WTC11 (cell line): ENCODE data around the gene IQGAP2. TPM values are rescaled to one million over a fixed set of nuclear protein-coding genes. Genes with fewer than 3 reads are reported as not detected.

Experiments used
- ATAC-seq: fragments of 200-7000 bp; cut with Tn5 transposase; 2 replicates; pipeline ENCODE4 v1.10.0; 2021; ENCODE audit warnings: mild to moderate bottlenecking, moderate library complexity
- CTCF ChIA-PET: fragments of 300-600 bp; sonication (Branson Sonifier 250); formaldehyde crosslinking; loops from one replicate; lab custom pipeline; 2021; ENCODE audit warnings: antibody characterized with exemption; lab: Charles Lee
- POLR2A ChIA-PET: fragments of 350-600 bp; sonication (Branson Sonifier 250); formaldehyde crosslinking; loops from one replicate; lab custom pipeline; 2021; ENCODE audit warnings: antibody characterized with exemption; lab: Charles Lee
- DNase-seq: peaks from one replicate; pipeline ENCODE4 v3.0.0; 2021; ENCODE audit warnings: low spot score
- H3K27ac Mint-ChIP-seq: 2 replicates; pipeline ENCODE4 v1.8.0; 2021; ENCODE audit warnings: mixed read lengths
- H3K27me3 Mint-ChIP-seq: 2 replicates; pipeline ENCODE4 v1.8.0; 2021; ENCODE audit warnings: low read depth, mild to moderate bottlenecking, moderate library complexity, mixed read lengths
- H3K36me3 Mint-ChIP-seq: 2 replicates; pipeline ENCODE4 v1.8.0; 2021; ENCODE audit warnings: mixed read lengths
- H3K4me1 Mint-ChIP-seq: 2 replicates; pipeline ENCODE4 v1.8.0; 2022; ENCODE audit warnings: mixed read lengths
- H3K4me3 Mint-ChIP-seq: 2 replicates; pipeline ENCODE4 v1.8.0; 2021; ENCODE audit warnings: mild to moderate bottlenecking, moderate library complexity, mixed read lengths
- H3K9me3 Mint-ChIP-seq: 2 replicates; pipeline ENCODE4 v1.8.0; 2021; ENCODE audit warnings: mixed read lengths
- CREM ChIP-seq: sonication (generic); formaldehyde crosslinking; IDR thresholded peaks from 2 replicates; pipeline ENCODE4 v1.8.1; 2022; ENCODE audit warnings: mild to moderate bottlenecking, missing genetic modification reagents, moderate library complexity
- EMX1 ChIP-seq: fragments of 250-450 bp; sonication (Bioruptor Pico); IDR thresholded peaks from 2 replicates; pipeline ENCODE4 v1.8.0; 2021; ENCODE audit warnings: mild to moderate bottlenecking
- ESRRA ChIP-seq: sonication (generic); formaldehyde crosslinking; IDR thresholded peaks from 2 replicates; pipeline ENCODE4 v1.8.1; 2022; ENCODE audit warnings: mild to moderate bottlenecking, missing genetic modification reagents, borderline replicate concordance
- FOXP1 ChIP-seq: sonication (generic); formaldehyde crosslinking; IDR thresholded peaks from 2 replicates; pipeline ENCODE4 v1.8.0; 2022; ENCODE audit warnings: missing genetic modification reagents, mild to moderate bottlenecking, moderate library complexity, borderline replicate concordance
- FOXP4 ChIP-seq: sonication (generic); formaldehyde crosslinking; IDR thresholded peaks from 2 replicates; pipeline ENCODE4 v1.8.0; 2022; ENCODE audit warnings: mild to moderate bottlenecking, missing genetic modification reagents
- GABPB1 ChIP-seq: sonication (generic); formaldehyde crosslinking; IDR thresholded peaks from 2 replicates; pipeline ENCODE4 v1.8.1; 2023; ENCODE audit warnings: mild to moderate bottlenecking, missing genetic modification reagents
- KAT7 ChIP-seq: sonication (generic); formaldehyde crosslinking; IDR thresholded peaks from 2 replicates; pipeline ENCODE4 v1.8.1; 2023; ENCODE audit warnings: missing genetic modification reagents, mild to moderate bottlenecking, borderline replicate concordance
- NFYB ChIP-seq: sonication (generic); formaldehyde crosslinking; conservative IDR thresholded peaks from 2 replicates; pipeline ENCODE4 v1.8.0; 2022; ENCODE audit warnings: low read depth, missing genetic modification reagents
- NR1H2 ChIP-seq: sonication (generic); formaldehyde crosslinking; IDR thresholded peaks from 2 replicates; pipeline ENCODE4 v1.9.0; 2021; ENCODE audit warnings: mild to moderate bottlenecking, moderate library complexity, missing genetic modification reagents
- OVOL2 ChIP-seq: fragments of 250-450 bp; sonication (Bioruptor Pico); IDR thresholded peaks from 2 replicates; pipeline ENCODE4 v1.9.0; 2021; ENCODE audit warnings: mild to moderate bottlenecking, borderline replicate concordance
- RELA ChIP-seq: sonication (generic); formaldehyde crosslinking; IDR thresholded peaks from 2 replicates; pipeline ENCODE4 v1.8.1; 2022; ENCODE audit warnings: missing genetic modification reagents, mild to moderate bottlenecking, borderline replicate concordance
- SMAD3 ChIP-seq: sonication (generic); formaldehyde crosslinking; IDR thresholded peaks from 2 replicates; pipeline ENCODE4 v1.8.0; 2022; ENCODE audit warnings: missing genetic modification reagents, mild to moderate bottlenecking, borderline replicate concordance
- SP1 ChIP-seq: sonication (generic); formaldehyde crosslinking; conservative IDR thresholded peaks from 2 replicates; pipeline ENCODE4 v1.8.1; 2022; ENCODE audit warnings: missing genetic modification reagents
- USF1 ChIP-seq: sonication (generic); formaldehyde crosslinking; IDR thresholded peaks from 2 replicates; pipeline ENCODE4 v1.8.0; 2022; ENCODE audit warnings: mild to moderate bottlenecking, missing genetic modification reagents
- ZMAT4 ChIP-seq: fragments of 250-450 bp; sonication (Bioruptor Pico); IDR thresholded peaks from 2 replicates; pipeline ENCODE4 v1.9.0; 2021; ENCODE audit warnings: mild to moderate bottlenecking
- ZNF138 ChIP-seq: sonication (generic); formaldehyde crosslinking; conservative IDR thresholded peaks from 2 replicates; pipeline ENCODE4 v1.8.1; 2022; ENCODE audit warnings: mild to moderate bottlenecking, moderate library complexity, missing genetic modification reagents
- ZNF263 ChIP-seq: sonication (generic); formaldehyde crosslinking; IDR thresholded peaks from 2 replicates; pipeline ENCODE4 v1.8.1; 2022; ENCODE audit warnings: low read depth, mild to moderate bottlenecking, moderate library complexity, missing genetic modification reagents
- total RNA-seq: library from RNA; stranded (reverse); gene quantifications from 3 replicates; pipeline ENCODE4 v1.2.3, GENCODE V29; 2021
- TF ChIP-seq, protein P1 (sequence below): sonication (generic); formaldehyde crosslinking; IDR thresholded peaks from 2 replicates; pipeline ENCODE4 v1.8.0; 2022; ENCODE audit warnings: missing genetic modification reagents

The IQGAP2 gene
- total RNA-seq, 1 experiment from 2014 or later, result 70.6 TPM

DNA sequence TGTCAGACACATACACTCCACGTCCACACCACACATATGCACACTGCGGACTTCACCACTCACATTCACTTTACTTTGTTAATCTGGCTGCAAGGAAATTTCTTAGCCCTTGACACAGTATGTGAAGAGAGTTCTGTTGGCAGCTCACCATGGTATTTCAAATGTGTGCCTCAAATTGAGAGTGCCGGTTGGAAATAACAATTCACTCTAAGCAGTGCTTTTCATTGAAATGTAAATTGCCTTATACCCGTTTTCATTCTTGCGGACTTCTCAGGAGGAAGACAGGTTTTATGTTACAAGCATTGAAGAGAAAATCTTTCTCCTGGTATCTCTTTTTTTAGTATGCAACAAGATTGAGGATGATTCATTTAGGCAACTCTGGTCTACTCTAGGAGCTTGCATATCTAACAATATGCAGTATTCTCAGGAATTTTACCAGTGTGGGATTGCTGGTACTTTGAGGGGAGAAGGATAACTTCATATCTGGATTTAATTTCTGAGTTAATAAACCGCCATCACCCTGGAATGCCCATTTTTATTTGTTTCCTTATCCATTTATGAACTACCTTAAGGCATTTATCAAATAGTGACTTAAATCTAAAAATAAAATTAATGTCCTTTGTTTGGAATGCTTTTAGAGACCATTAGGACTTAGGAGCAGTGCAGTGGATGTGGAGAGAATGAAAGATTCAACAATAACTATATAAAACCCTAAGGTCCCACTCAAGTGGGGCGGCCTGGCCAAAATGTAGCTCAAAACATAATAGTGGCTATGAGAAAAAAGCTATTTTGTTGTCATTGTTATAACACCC, 87.0 kb downstream of the IQGAP2 start:
- ChIA-PET CTCF (interaction anchor here (0.6 to 1.8 kb wide), 2 partner anchors 82 to 86 kb away, joined by 3 to 10 read pairs; partner anchors contain the start of gene IQGAP2), POLR2A (no interaction called here)
- Mint-ChIP-seq H3K4me3 (peak overlapping the region; percentile 57), H3K36me3 (no peaks in the 10 kb centered on the region), H3K27ac (peak overlapping the region; percentile 100), H3K4me1 (peaks cover 82% of the 10 kb centered on the region), H3K27me3 (no peaks in the 10 kb centered on the region)
- ATAC-seq (peak; percentile 57), DNase-seq (no peak)
- TF ChIP-seq CREM (CRISPR knock-in tag) (no peak), ESRRA (no peak), USF1 (CRISPR knock-in tag) (no peak), ZNF263 (CRISPR knock-in tag) (no peak), FOXP4 (CRISPR knock-in tag) (no peak), KAT7 (CRISPR knock-in tag) (no peak), ZMAT4 (CRISPR knock-in tag) (no peak), SP1 (no peak), FOXP1 (no peak), OVOL2 (CRISPR knock-in tag) (no peak), EMX1 (CRISPR knock-in tag) (no peak), RELA (CRISPR knock-in tag) (no peak)
- TF ChIP-seq, all 79 proteins: peak for 0
- no peaks in the 10 kb centered on the region for H3K9me3 Mint-ChIP-seq

DNA sequence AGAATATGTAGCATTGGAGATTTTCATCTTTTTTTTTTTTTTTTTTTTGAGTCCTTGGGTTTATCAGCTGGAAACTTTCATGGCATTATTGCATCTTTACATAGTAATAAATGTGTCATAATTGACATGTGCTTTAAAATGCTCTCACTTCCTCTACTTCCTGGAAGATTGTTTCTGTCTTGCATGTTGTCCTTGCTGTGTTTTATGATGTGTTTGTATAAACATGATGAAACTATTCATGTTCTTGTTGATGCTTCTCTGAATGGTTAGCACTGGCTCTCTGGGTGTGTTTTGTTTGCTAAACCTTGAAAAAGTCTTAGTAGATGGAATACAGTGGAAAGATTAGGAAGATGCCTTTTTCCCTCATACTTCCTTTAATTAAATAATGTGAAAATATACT, 87.9 kb downstream of the IQGAP2 start:
- POLR2A ChIA-PET, result no interaction called here
- Mint-ChIP-seq H3K9me3 (no peaks in the 10 kb centered on the region), H3K27ac (peak overlapping the region; percentile 88), H3K36me3 (no peaks in the 10 kb centered on the region), H3K4me1 (peaks cover 82% of the 10 kb centered on the region), H3K4me3 (no peak overlapping the region), H3K27me3 (no peaks in the 10 kb centered on the region)
- TF ChIP-seq ZNF138 (CRISPR knock-in tag) (no peak), GABPB1 (peak; percentile 59; the same call in 1 of the 2 replicates)
- ATAC-seq, result no peak
- CTCF ChIA-PET, result interaction anchor here (1.8 kb wide), 1 partner anchor 87 kb away, joined by 10 read pairs; the partner anchor contains the start of gene IQGAP2
- DNase-seq, result no peak

DNA sequence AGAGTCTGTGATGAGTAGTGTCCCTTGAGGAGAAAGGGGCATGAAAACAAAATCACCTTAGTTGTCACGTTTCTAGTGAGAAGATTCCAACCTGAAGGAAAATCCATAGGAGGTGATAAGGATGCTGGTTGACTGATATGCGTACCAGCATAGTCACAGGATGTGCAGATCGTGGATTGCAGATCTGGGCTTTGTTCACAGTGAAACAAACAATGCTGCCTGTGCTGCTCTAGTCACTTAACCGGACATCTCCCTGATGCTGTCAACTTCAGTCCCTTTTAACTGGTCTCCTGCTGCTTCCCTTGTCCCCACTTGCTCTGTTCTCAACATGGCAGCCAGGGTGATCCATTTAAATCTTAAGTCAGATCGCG, 89.7 kb downstream of the IQGAP2 start:
- ATAC-seq, result no peak
- POLR2A ChIA-PET, result no interaction called here
- H3K36me3 Mint-ChIP-seq, result no peaks in the 10 kb centered on the region
- peak overlapping the region; percentile 62 for H3K27ac Mint-ChIP-seq
- TF ChIP-seq ESRRA, result no peak
- TF ChIP-seq, protein P1, sequence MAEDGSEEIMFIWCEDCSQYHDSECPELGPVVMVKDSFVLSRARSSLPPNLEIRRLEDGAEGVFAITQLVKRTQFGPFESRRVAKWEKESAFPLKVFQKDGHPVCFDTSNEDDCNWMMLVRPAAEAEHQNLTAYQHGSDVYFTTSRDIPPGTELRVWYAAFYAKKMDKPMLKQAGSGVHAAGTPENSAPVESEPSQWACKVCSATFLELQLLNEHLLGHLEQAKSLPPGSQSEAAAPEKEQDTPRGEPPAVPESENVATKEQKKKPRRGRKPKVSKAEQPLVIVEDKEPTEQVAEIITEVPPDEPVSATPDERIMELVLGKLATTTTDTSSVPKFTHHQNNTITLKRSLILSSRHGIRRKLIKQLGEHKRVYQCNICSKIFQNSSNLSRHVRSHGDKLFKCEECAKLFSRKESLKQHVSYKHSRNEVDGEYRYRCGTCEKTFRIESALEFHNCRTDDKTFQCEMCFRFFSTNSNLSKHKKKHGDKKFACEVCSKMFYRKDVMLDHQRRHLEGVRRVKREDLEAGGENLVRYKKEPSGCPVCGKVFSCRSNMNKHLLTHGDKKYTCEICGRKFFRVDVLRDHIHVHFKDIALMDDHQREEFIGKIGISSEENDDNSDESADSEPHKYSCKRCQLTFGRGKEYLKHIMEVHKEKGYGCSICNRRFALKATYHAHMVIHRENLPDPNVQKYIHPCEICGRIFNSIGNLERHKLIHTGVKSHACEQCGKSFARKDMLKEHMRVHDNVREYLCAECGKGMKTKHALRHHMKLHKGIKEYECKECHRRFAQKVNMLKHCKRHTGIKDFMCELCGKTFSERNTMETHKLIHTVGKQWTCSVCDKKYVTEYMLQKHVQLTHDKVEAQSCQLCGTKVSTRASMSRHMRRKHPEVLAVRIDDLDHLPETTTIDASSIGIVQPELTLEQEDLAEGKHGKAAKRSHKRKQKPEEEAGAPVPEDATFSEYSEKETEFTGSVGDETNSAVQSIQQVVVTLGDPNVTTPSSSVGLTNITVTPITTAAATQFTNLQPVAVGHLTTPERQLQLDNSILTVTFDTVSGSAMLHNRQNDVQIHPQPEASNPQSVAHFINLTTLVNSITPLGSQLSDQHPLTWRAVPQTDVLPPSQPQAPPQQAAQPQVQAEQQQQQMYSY (CRISPR knock-in tag), result no peak
- no peak for TF ChIP-seq NFYB (CRISPR knock-in tag)
- no peak for TF ChIP-seq FOXP1
- TF ChIP-seq NR1H2 (CRISPR knock-in tag), result no peak
- TF ChIP-seq SMAD3 (CRISPR knock-in tag), result no peak
- DNase-seq, result no peak
- no peaks in the 10 kb centered on the region for H3K9me3 Mint-ChIP-seq
- no peak overlapping the region for H3K4me3 Mint-ChIP-seq
- CTCF ChIA-PET, result no interaction called here
- H3K4me1 Mint-ChIP-seq, result peaks cover 89% of the 10 kb centered on the region
- H3K27me3 Mint-ChIP-seq, result no peaks in the 10 kb centered on the region
